ENCODE data around the gene FUCA1.

DNA sequence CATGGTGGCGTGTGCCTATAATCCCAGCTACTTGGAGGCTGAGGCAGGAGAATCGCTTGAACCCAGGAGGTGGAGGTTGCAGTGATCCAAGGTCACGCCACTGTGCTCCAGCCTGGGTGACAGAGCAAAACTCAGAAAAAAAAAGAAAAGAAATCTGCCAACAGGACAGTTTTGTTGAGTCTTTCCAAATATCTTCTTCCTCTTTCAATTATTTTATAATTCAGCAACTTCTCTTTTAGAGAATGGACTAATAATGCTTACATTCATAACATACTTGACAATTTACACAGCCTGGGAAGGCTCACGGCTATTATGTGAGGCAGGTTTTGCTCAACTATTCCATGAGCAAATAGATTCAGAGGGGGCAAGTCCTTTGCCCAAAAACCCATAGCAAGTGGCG lies 27.0 kb upstream of the FUCA1 start:
- TF ChIP-seq, protein P1, sequence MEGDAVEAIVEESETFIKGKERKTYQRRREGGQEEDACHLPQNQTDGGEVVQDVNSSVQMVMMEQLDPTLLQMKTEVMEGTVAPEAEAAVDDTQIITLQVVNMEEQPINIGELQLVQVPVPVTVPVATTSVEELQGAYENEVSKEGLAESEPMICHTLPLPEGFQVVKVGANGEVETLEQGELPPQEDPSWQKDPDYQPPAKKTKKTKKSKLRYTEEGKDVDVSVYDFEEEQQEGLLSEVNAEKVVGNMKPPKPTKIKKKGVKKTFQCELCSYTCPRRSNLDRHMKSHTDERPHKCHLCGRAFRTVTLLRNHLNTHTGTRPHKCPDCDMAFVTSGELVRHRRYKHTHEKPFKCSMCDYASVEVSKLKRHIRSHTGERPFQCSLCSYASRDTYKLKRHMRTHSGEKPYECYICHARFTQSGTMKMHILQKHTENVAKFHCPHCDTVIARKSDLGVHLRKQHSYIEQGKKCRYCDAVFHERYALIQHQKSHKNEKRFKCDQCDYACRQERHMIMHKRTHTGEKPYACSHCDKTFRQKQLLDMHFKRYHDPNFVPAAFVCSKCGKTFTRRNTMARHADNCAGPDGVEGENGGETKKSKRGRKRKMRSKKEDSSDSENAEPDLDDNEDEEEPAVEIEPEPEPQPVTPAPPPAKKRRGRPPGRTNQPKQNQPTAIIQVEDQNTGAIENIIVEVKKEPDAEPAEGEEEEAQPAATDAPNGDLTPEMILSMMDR (IDR thresholded peaks at IDR 0.05), result no peak
- TF ChIP-seq POLR2AphosphoS5 (IDR thresholded peaks at IDR 0.05) (no peak), POLR2A (IDR thresholded peaks at IDR 0.05) (no peak)

Data from gastroesophageal sphincter (tissue), 3 donors.